SK-N-SH (cell line): ENCODE results near the gene FBXO31. TPM values are rescaled to one million over a fixed set of nuclear protein-coding genes. Genes with fewer than 3 reads are reported as not detected.

ENCODE experiments used
- CTCF ChIA-PET: fragments of 300-600, 350-600 bp; formaldehyde crosslinking; extraction: SDS; loops from one replicate; lab custom pipeline; 2021; lab: Yijun Ruan, JAX
- POLR2A ChIA-PET: fragments of 350-600 bp; sonication (Branson Sonifier 250); formaldehyde crosslinking; extraction: SDS; loops from one replicate; lab custom pipeline; 2020; ENCODE audit warnings: antibody characterized with exemption, inconsistent platforms; lab: Yijun Ruan, JAX
- DNase-seq: peaks from one replicate; pipeline ENCODE4 v3.0.0; 2012
- H2AFZ ChIP-seq: fragments of 200-600 bp; sonication (generic); 2 replicates; pipeline ENCODE4 v1.8.1; 2016; ENCODE audit warnings: antibody characterized with exemption, mild to moderate bottlenecking, low read depth
- H3F3A ChIP-seq: fragments of 200-600 bp; sonication (generic); replicated peaks from 2 replicates; pipeline ENCODE3; 2016; ENCODE audit warnings: antibody characterized with exemption, mild to moderate bottlenecking; ENCODE audit not compliant: insufficient read depth
- H3K27ac ChIP-seq, 2 experiments: fragments of 200-500 bp in 1 of 2; fragments of 200-600 bp in 1 of 2; sonication (Bioruptor generic) in 1 of 2; sonication (generic), shearing (Covaris generic) in 1 of 2; 2 replicates each; pipeline versions ENCODE4 v1.5.1 to v1.6.1; 2014 to 2016; ENCODE audit warnings: low read depth in 2 of 2, inconsistent platforms in 1 of 2, low read length in 1 of 2, mild to moderate bottlenecking in 1 of 2, mixed read lengths in 1 of 2
- H3K27me3 ChIP-seq: fragments of 200-600 bp; sonication (generic), shearing (Covaris generic); 2 replicates; pipeline ENCODE4 v1.6.1; 2016; ENCODE audit warnings: mixed run types; ENCODE audit not compliant: insufficient read depth
- H3K36me3 ChIP-seq, 2 experiments: fragments of 200-500 bp in 1 of 2; fragments of 200-600 bp in 1 of 2; sonication (Bioruptor generic) in 1 of 2; sonication (generic) in 1 of 2; replicated peaks in 1 of 2; 2 replicates each; pipeline versions ENCODE3 to v1.5.1; 2014 to 2016; ENCODE audit warnings: low read length in 1 of 2, mild to moderate bottlenecking in 1 of 2; ENCODE audit not compliant: insufficient read depth in 2 of 2, control insufficient read depth in 1 of 2
- H3K4me1 ChIP-seq, 2 experiments: fragments of 200-500 bp in 1 of 2; fragments of 200-600 bp in 1 of 2; sonication (Bioruptor generic) in 1 of 2; sonication (generic), shearing (Covaris generic) in 1 of 2; 2 replicates each; pipeline versions ENCODE4 v1.5.1 to v1.6.1; 2014 to 2016; ENCODE audit warnings: low read depth in 1 of 2, low read length in 1 of 2, mixed run types in 1 of 2; ENCODE audit not compliant: insufficient read depth in 2 of 2, control insufficient read depth in 1 of 2
- H3K4me2 ChIP-seq: fragments of 200-600 bp; sonication (generic), shearing (Covaris generic); 2 replicates; pipeline ENCODE4 v1.6.1; 2017; ENCODE audit warnings: mixed run types
- H3K4me3 ChIP-seq, 2 experiments: fragments of 200-500 bp in 1 of 2; fragments of 200-600 bp in 1 of 2; sonication (Bioruptor generic) in 1 of 2; sonication (generic), shearing (Covaris generic) in 1 of 2; 2 replicates each; pipeline versions ENCODE4 v1.5.1 to v1.8.1; 2014 to 2016; ENCODE audit warnings: low read depth in 2 of 2, inconsistent platforms in 1 of 2, low read length in 1 of 2, mild to moderate bottlenecking in 1 of 2, mixed read lengths in 1 of 2, moderate library complexity in 1 of 2
- H3K79me2 ChIP-seq: fragments of 200-600 bp; sonication (generic); 2 replicates; pipeline ENCODE4 v1.8.1; 2017; ENCODE audit warnings: mild to moderate bottlenecking; ENCODE audit not compliant: insufficient read depth
- H3K9ac ChIP-seq: fragments of 200-600 bp; sonication (generic); 2 replicates; pipeline ENCODE4 v1.6.1; 2017; ENCODE audit warnings: mixed run types
- H3K9me2 ChIP-seq: fragments of 200-600 bp; sonication (generic); 2 replicates; pipeline ENCODE4 v1.6.1; 2017; ENCODE audit warnings: mixed run types
- H3K9me3 ChIP-seq: fragments of 200-600 bp; sonication (generic); 2 replicates; pipeline ENCODE4 v1.6.1; 2017; ENCODE audit warnings: mixed run types, mild to moderate bottlenecking, moderate library complexity
- H4K20me1 ChIP-seq: fragments of 200-600 bp; sonication (generic); 2 replicates; pipeline ENCODE4 v1.6.1; 2017; ENCODE audit warnings: mild to moderate bottlenecking, mixed run types; ENCODE audit not compliant: insufficient read depth
- CHD2 ChIP-seq: fragments of 150-350 bp; IDR thresholded peaks from 2 replicates; pipeline ENCODE4 v1.6.1; 2018; ENCODE audit warnings: low read length; ENCODE audit not compliant: partially characterized antibody
- ELF1 ChIP-seq: IDR thresholded peaks from 2 replicates; pipeline ENCODE4 v1.4.0; 2012
- EP300 ChIP-seq, 2 experiments: IDR thresholded peaks; 2 replicates each; pipeline versions ENCODE4 v1.4.0 to v1.6.1; 2012; ENCODE audit warnings: borderline replicate concordance in 1 of 2, low read depth in 1 of 2, low read length in 1 of 2
- GABPA ChIP-seq: IDR thresholded peaks from 2 replicates; pipeline ENCODE4 v1.4.0; 2012; ENCODE audit warnings: low read depth, mild to moderate bottlenecking
- MXI1 ChIP-seq: IDR thresholded peaks from 2 replicates; pipeline ENCODE4 v1.6.1; 2012; ENCODE audit warnings: mild to moderate bottlenecking, low read depth, low read length, improper control_type of control experiment
- NFIC ChIP-seq: IDR thresholded peaks from 2 replicates; pipeline ENCODE4 v1.4.0; 2012; ENCODE audit warnings: borderline replicate concordance
- RXRA ChIP-seq: IDR thresholded peaks from 2 replicates; pipeline ENCODE4 v1.4.0; 2012; ENCODE audit warnings: low read depth, mild to moderate bottlenecking, borderline replicate concordance
- TAF1 ChIP-seq: IDR thresholded peaks from 2 replicates; pipeline ENCODE4 v1.6.1; 2012; ENCODE audit warnings: low read depth, mild to moderate bottlenecking, low read length, moderate library complexity, borderline replicate concordance
- TEAD4 ChIP-seq: IDR thresholded peaks from 2 replicates; pipeline ENCODE4 v1.4.0; 2012; ENCODE audit warnings: mild to moderate bottlenecking, borderline replicate concordance; ENCODE audit not compliant: insufficient read depth
- WGBS: methylation state at CpG from one replicate; pipeline ENCODE4 v1.1.6; 2017; ENCODE audit warnings: low lambda C conversion rate; 5-methylcytosine and 5-hydroxymethylcytosine counted together
- polyA plus RNA-seq, 3 experiments: library from polyadenylated mRNA; depleted of rRNA; stranded (reverse); fragments of >200 nt; gene quantifications; 2 replicates each; pipeline ENCODE4 v1.2.3, GENCODE V29; 2012
- TF ChIP-seq, protein P1 (sequence below): IDR thresholded peaks from 2 replicates; pipeline ENCODE4 v1.4.0; 2012; ENCODE audit warnings: low read depth, borderline replicate concordance
- TF ChIP-seq, protein P2 (sequence below): IDR thresholded peaks from 2 replicates; pipeline ENCODE4 v1.6.1; 2012; ENCODE audit warnings: mild to moderate bottlenecking, low read depth, low read length, moderate library complexity
- TF ChIP-seq, protein P3 (sequence below): fragments of 150-350 bp; IDR thresholded peaks from 2 replicates; pipeline ENCODE4 v1.6.1; 2016; ENCODE audit warnings: mild to moderate bottlenecking, low read depth, low read length

FBXO31 gene
- polyA plus RNA-seq, 1 of the 3 experiments (the other 2 are of a cell fraction) = 14.2 TPM

DNA sequence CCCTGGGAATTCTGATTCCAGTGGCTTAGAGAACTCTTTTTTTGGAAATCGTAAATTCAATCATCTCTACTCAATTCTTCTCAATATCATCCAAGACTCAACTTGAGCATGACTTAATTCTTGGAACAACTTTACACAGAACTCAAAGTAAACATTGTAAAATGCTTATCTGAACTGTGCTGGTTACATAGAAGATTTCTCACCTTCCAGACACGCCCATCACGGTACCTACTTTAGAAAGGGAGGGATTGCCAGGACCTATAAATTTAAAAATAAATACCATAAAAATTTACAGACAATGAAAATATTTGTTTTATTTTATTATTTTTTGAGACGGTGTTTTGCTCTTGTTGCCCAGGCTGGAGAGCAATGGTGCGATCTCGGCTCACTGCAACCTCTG lies 35.1 kb upstream of the FBXO31 start (continued):
- TF ChIP-seq, protein P1, sequence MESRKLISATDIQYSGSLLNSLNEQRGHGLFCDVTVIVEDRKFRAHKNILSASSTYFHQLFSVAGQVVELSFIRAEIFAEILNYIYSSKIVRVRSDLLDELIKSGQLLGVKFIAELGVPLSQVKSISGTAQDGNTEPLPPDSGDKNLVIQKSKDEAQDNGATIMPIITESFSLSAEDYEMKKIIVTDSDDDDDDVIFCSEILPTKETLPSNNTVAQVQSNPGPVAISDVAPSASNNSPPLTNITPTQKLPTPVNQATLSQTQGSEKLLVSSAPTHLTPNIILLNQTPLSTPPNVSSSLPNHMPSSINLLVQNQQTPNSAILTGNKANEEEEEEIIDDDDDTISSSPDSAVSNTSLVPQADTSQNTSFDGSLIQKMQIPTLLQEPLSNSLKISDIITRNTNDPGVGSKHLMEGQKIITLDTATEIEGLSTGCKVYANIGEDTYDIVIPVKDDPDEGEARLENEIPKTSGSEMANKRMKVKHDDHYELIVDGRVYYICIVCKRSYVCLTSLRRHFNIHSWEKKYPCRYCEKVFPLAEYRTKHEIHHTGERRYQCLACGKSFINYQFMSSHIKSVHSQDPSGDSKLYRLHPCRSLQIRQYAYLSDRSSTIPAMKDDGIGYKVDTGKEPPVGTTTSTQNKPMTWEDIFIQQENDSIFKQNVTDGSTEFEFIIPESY = no peak
- TF ChIP-seq TAF1 = no peak
- TF ChIP-seq TEAD4 = no peak
- TF ChIP-seq MXI1 = no peak
- TF ChIP-seq GABPA = no peak
- no peak for TF ChIP-seq CHD2

GRCh38 chr16:87418216-87418615 lies 34.6 kb upstream of the FBXO31 start:
- Histone ChIP-seq H4K20me1 (0 out of 2 replicates have a peak, but pooled peaks cover 6% of the 10 kb centered on the region), H3K4me3 (no peak overlapping the region), H3K9me2 (no peaks in the 10 kb centered on the region), H3F3A (no peaks in the 10 kb centered on the region), H3K9me3 (no peaks in the 10 kb centered on the region), H3K36me3 (peaks cover 42 to 59% of the 10 kb centered on the region in 2 experiments), H3K27me3 (no peaks in the 10 kb centered on the region), H3K4me2 (no peak overlapping the region), H3K79me2 (peaks cover 8% of the 10 kb centered on the region; the same call in 1 of the 2 replicates), H3K4me1 (peaks cover 0 to 3% of the 10 kb centered on the region in 2 experiments; a peak in 1 of 4 replicates), H3K27ac (no peak overlapping the region), H3K9ac (no peak overlapping the region), H2AFZ (no peak overlapping the region)
- TF ChIP-seq, protein P2, sequence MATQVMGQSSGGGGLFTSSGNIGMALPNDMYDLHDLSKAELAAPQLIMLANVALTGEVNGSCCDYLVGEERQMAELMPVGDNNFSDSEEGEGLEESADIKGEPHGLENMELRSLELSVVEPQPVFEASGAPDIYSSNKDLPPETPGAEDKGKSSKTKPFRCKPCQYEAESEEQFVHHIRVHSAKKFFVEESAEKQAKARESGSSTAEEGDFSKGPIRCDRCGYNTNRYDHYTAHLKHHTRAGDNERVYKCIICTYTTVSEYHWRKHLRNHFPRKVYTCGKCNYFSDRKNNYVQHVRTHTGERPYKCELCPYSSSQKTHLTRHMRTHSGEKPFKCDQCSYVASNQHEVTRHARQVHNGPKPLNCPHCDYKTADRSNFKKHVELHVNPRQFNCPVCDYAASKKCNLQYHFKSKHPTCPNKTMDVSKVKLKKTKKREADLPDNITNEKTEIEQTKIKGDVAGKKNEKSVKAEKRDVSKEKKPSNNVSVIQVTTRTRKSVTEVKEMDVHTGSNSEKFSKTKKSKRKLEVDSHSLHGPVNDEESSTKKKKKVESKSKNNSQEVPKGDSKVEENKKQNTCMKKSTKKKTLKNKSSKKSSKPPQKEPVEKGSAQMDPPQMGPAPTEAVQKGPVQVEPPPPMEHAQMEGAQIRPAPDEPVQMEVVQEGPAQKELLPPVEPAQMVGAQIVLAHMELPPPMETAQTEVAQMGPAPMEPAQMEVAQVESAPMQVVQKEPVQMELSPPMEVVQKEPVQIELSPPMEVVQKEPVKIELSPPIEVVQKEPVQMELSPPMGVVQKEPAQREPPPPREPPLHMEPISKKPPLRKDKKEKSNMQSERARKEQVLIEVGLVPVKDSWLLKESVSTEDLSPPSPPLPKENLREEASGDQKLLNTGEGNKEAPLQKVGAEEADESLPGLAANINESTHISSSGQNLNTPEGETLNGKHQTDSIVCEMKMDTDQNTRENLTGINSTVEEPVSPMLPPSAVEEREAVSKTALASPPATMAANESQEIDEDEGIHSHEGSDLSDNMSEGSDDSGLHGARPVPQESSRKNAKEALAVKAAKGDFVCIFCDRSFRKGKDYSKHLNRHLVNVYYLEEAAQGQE = no peak
- POLR2A ChIA-PET = no interaction called here
- CTCF ChIA-PET = interaction anchor here (1.9 to 2.9 kb wide), 3 partner anchors 25 to 218 kb away, joined by 10 to 53 read pairs (median 13); no protein-coding TSS in a partner anchor
- WGBS = 92% methylated on average over 8 of the region's 18 CpGs
- DNase-seq = no peak

DNA sequence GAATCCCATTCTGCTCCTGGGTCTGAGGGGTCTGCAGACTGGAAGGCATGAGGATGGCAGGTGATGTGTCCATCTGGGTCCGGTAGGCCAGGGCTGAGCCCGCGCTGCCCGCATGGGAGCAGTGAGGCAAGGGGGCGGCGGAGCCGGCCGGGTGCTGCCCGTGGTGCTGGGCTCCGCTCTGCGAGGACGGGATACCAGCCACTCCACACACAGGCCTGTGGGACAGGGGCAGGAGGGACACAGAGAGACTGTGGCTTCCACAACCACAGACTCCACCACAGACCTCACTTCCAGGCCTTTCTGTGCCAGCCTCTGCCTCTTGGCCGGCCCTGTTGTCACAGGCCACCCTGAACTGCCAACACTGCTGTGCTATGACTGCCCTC lies 33.9 kb upstream of the FBXO31 start:
- CTCF ChIA-PET = interaction anchor here (0.6 to 2.9 kb wide), 32 partner anchors 10 to 286 kb away, joined by 3 to 53 read pairs (median 6); partner anchors contain the start of genes C16orf95 and ZCCHC14
- H3K9ac ChIP-seq = no peak overlapping the region
- H4K20me1 ChIP-seq = 0 out of 2 replicates have a peak, but pooled peaks cover 6% of the 10 kb centered on the region

More for the DNA sequence above, 33.9 kb upstream of the FBXO31 start:
- no peak for DNase-seq
- TF ChIP-seq NFIC = no peak
- no peak for TF ChIP-seq RXRA
- no peak for TF ChIP-seq ELF1
- TF ChIP-seq, protein P2 = peak; percentile 52; the same call in 1 of the 2 replicates
- TF ChIP-seq, protein P3, sequence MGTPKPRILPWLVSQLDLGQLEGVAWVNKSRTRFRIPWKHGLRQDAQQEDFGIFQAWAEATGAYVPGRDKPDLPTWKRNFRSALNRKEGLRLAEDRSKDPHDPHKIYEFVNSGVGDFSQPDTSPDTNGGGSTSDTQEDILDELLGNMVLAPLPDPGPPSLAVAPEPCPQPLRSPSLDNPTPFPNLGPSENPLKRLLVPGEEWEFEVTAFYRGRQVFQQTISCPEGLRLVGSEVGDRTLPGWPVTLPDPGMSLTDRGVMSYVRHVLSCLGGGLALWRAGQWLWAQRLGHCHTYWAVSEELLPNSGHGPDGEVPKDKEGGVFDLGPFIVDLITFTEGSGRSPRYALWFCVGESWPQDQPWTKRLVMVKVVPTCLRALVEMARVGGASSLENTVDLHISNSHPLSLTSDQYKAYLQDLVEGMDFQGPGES = no peak
- TF ChIP-seq EP300 (IDR thresholded peaks at IDR 0.05; ENCODE audit: borderline replicate concordance in 1 of 2, low read depth in 1 of 2, low read length in 1 of 2) = no peak
- no peak overlapping the region for H3K4me2 ChIP-seq
- POLR2A ChIA-PET = interaction anchor here (0.5 kb wide), 1 partner anchor 339 kb away, joined by 4 read pairs; no protein-coding TSS in a partner anchor
- 89% methylated on average over 1 of the region's 13 CpGs for WGBS
- peaks cover 0 to 3% of the 10 kb centered on the region in 2 experiments; a peak in 1 of 4 replicates for H3K4me1 ChIP-seq
- H3K36me3 ChIP-seq = peaks cover 37 to 61% of the 10 kb centered on the region in 2 experiments
- H3K4me3 ChIP-seq = no peak overlapping the region
- no peak overlapping the region for H2AFZ ChIP-seq
- H3K27me3 ChIP-seq = no peaks in the 10 kb centered on the region
- no peaks in the 10 kb centered on the region for H3F3A ChIP-seq
- no peak overlapping the region; a peak in 1 of 4 replicates for H3K27ac ChIP-seq
- no peaks in the 10 kb centered on the region for H3K9me2 ChIP-seq
- no peaks in the 10 kb centered on the region for H3K9me3 ChIP-seq
- H3K79me2 ChIP-seq = peaks cover 8% of the 10 kb centered on the region; the same call in 1 of the 2 replicates
